Left ventricle myocardium superior (tissue), 1 donor: ENCODE measurements around the gene LLGL2. TPM values are rescaled to one million over a fixed set of nuclear protein-coding genes. Genes with fewer than 3 reads are reported as not detected.

Experiments
- ATAC-seq: fragments of 200-7000 bp; cut with Tn5 transposase; one replicate; pipeline ENCODE4 v1.9.1; 2020; ENCODE audit warnings: mild to moderate bottlenecking, moderate library complexity
- DNase-seq: peaks from one replicate; pipeline ENCODE4 v3.0.0-alpha.2; 2020
- intact Hi-C: fragments of 100-400 bp; cut with micrococcal nuclease; formaldehyde crosslinking; loops from one replicate; pipeline ENCODE4 v1.11.0; 2022
- microRNA-seq: library from miRNA; unstranded; fragments of <30 nt; microRNA quantifications from one replicate; pipeline ENCODE4 v1.2.0, GENCODE V29; 2020; ENCODE audit warnings: borderline number of aligned reads
- total RNA-seq: library from RNA; stranded (reverse); fragmentation: NEBNext Ultra II Directional; extraction: Animal tissue kit (Norgen Biotek cat#: 25700); gene quantifications from one replicate; pipeline ENCODE4 v1.2.1, GENCODE V29; 2021
- donor health status: DM: no; HTN: yes; CAD: no; lungs with severe emphysema.

The LLGL2 gene
- total RNA-seq, 1 donor from 2014 or later, result 5.1 TPM

GRCh38 chr17:75619506-75620431, 94.3 kb downstream of the LLGL2 start:
- DNase-seq (no peak), ATAC-seq (peak; percentile 30)
- intact Hi-C loops, result no loop called here

DNA sequence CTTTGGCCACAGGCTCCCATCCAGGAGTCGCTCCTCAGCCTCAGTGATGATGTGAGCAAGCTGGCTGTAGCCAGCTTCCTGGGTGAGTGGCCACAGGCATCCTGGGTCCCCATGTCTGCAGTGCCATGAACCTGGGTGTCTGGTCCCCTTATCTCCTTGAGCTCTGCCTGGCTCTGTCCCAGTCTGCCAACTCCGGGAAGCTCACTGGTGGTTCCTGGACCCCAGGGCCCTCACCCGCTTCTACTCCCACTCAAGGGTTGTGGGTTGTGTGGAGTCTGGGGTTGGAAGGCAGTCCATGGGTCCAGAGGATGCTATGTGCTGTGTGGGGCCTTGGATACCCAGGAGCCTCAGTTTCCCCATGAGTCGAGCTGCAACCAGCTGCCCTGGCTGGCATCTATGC, 96.0 kb downstream of the LLGL2 start:
- intact Hi-C loops, result no loop called here

DNA sequence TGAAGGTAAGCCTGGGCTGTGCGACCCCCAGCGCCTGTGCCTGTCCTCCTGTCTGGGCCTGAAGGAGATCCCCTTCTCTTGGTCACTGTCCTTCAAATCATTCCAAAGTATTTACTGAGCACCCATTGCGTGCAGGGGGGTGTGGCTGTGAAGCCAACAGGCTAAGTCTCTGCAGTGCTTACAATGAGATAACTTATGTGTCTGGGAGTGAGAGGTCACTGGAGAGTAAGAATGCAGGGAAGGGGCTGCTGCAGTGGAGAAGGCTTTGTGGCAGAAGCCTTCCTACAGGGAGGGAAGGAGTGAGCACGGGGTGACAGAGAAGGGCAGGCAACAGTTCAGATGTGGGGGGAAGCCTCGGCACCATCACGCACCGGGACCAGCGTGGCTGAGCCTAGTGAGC, 96.6 kb downstream of the LLGL2 start:
- ATAC-seq, result no peak
- intact Hi-C loops, result no loop called here
- DNase-seq, result no peak

More for the DNA sequence above, 96.0 kb downstream of the LLGL2 start:
- no peak for ATAC-seq
- no peak for DNase-seq

DNA sequence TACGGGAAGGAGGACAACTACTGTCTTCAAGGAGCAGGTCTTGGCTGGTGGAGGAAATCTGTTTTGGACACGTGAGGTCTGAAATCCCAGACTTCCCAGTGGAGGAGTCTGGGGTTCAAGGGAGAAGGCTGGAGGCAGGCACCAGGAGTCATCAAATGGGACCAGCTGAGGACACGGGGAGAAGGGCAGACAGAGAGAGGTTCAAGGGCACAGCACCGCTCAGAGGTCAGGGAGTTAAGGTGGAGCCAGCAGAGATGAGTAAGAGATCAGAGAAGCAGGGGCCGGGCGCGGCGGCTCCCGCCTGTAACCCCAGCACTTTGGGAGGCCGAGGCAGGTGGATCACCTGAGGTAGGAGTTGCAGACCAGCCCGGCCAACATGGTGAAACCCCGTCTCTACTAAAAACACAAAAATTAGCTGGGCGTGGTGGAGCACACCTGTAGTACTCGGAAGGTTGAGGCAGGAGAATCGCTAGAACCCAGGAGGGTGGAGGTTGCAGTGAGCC, 97.3 kb downstream of the LLGL2 start:
- DNase-seq, result no peak
- ATAC-seq, result no peak
- intact Hi-C loops, result no loop called here

- no peak for ATAC-seq
- intact Hi-C loops, result no loop called here
- no peak for DNase-seq
Observed at GRCh38 chr17:75623386-75623785, 97.9 kb downstream of the LLGL2 start.

DNA sequence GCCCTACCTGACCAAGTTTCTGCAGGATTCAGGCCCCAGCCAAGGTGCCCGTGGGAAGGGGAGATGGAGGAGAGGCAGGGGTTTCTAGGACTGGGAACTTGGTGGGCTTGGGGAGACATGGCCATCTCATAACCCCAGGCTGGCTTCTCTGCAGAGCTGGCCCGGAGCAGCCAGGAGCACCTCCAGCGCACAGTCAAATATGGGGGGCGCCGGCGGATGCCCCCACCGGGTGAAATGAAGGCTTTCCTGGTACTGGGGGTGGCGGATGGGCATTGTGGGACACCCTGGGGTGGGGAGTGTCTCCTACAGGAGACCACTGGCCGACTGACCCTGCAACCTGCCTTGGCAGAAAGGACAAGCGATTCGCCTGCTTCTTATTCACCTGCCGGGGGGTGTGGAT, 98.5 kb downstream of the LLGL2 start:
- ATAC-seq (no peak), DNase-seq (no peak)
- intact Hi-C loops, result no loop called here

Small RNA genes within 50 kb of the gene (microRNA-seq; reads per million reads assigned to microRNA genes)
- gene MIR6785, result not detected

Other genes with a start within 250 kb of the LLGL2 start
- gene SLC25A19, start 236.3 kb upstream of the LLGL2 start, total RNA-seq, result 23.0 TPM
- 84.2 TPM for gene GRB2, start 120.0 kb upstream of the LLGL2 start, total RNA-seq
- gene TMEM94, start 69.1 kb upstream of the LLGL2 start, total RNA-seq, result 56.8 TPM
- 36.6 TPM for gene CASKIN2, start 10.2 kb upstream of the LLGL2 start, total RNA-seq
- gene TSEN54, start 9.2 kb upstream of the LLGL2 start, total RNA-seq, result 8.3 TPM
- gene MYO15B, start 62.1 kb downstream of the LLGL2 start, total RNA-seq, result 48.2 TPM
- gene SMIM5, start 107.7 kb downstream of the LLGL2 start, total RNA-seq, result 15.8 TPM
- 14.3 TPM for gene RECQL5, start 141.5 kb downstream of the LLGL2 start, total RNA-seq
- 47.8 TPM for gene SAP30BP, start 141.6 kb downstream of the LLGL2 start, total RNA-seq
- 8.8 TPM for gene ITGB4, start 195.8 kb downstream of the LLGL2 start, total RNA-seq
- gene GALK1, start 239.5 kb downstream of the LLGL2 start, total RNA-seq, result 20.2 TPM